HG03139 (cell line): ENCODE results near the gene PPFIBP2.
A peak's percentile ranks its signal among the peaks of the same experiment; 100 is the strongest.
"Not testable (repeated sequence)": the region's sequence is repeated elsewhere in the genome, so short reads cannot be mapped to it uniquely, and the experiment has no call there.

ENCODE experiments used
- ATAC-seq: cut with Tn5 transposase; IDR thresholded peaks from one replicate; pipeline ENCODE4 v1.9.1; 2021; ENCODE audit not compliant: unreplicated experiment

Gene PPFIBP2

GRCh38 chr11:7655253-7656217, 141.7 kb downstream of the PPFIBP2 start:
- no peak for ATAC-seq

- ATAC-seq, result no peak
Observed at GRCh38 chr11:7656704-7657103, 142.9 kb downstream of the PPFIBP2 start.

- ATAC-seq, result no peak
Observed at GRCh38 chr11:7657306-7658025, 143.7 kb downstream of the PPFIBP2 start.

GRCh38 chr11:7663531-7663930, 149.7 kb downstream of the PPFIBP2 start:
- ATAC-seq, result not testable (repeated sequence)

- ATAC-seq, result no peak
Observed at GRCh38 chr11:7664867-7665266, 151.1 kb downstream of the PPFIBP2 start.

GRCh38 chr11:7665473-7666291, 151.9 kb downstream of the PPFIBP2 start:
- peak; percentile 99 for ATAC-seq

GRCh38 chr11:7666292-7666866, 152.6 kb downstream of the PPFIBP2 start:
- ATAC-seq, result no peak

- no peak for ATAC-seq
Observed at GRCh38 chr11:7667460-7667859, 153.7 kb downstream of the PPFIBP2 start.

GRCh38 chr11:7668464-7668863, 154.7 kb downstream of the PPFIBP2 start:
- no peak for ATAC-seq

GRCh38 chr11:7668911-7669310, 155.1 kb downstream of the PPFIBP2 start:
- no peak for ATAC-seq

GRCh38 chr11:7670641-7671040, 156.8 kb downstream of the PPFIBP2 start:
- no peak for ATAC-seq

GRCh38 chr11:7671347-7672215, 157.8 kb downstream of the PPFIBP2 start:
- peak; percentile 36 for ATAC-seq

- no peak for ATAC-seq
Observed at GRCh38 chr11:7672276-7672959, 158.6 kb downstream of the PPFIBP2 start.

- no peak for ATAC-seq
Observed at GRCh38 chr11:7672960-7673723, 159.3 kb downstream of the PPFIBP2 start, which contains the start of gene CYB5R2. Gene CYB5R2 (minus strand): TSS chr11:7673500. CDS start chr11:7672825, 675 bp downstream.

GRCh38 chr11:7673724-7674434, 160.1 kb downstream of the PPFIBP2 start:
- no peak for ATAC-seq

GRCh38 chr11:7675631-7676030, 161.8 kb downstream of the PPFIBP2 start:
- no peak for ATAC-seq

- no peak for ATAC-seq
Observed at GRCh38 chr11:7677071-7677470, 163.3 kb downstream of the PPFIBP2 start.

- ATAC-seq, result no peak
Observed at GRCh38 chr11:7677796-7678201, 164.0 kb downstream of the PPFIBP2 start.
